Panc1 (cell line): ENCODE results near the gene MTMR4. TPM values are rescaled to one million over a fixed set of nuclear protein-coding genes. Genes with fewer than 3 reads are reported as not detected.

Experiments
- ATAC-seq: fragments of 200-7000 bp; cut with Tn5 transposase; 2 replicates; pipeline ENCODE4 v1.9.1; 2020; ENCODE audit warnings: mild to moderate bottlenecking, moderate library complexity
- BruUV-seq: library from RNA; stranded (reverse); fragments of 400-500 nt; replicated peaks from 2 replicates; lab custom pipeline; 2021; lab: Mats Ljungman, UMichigan
- CTCF ChIA-PET: fragments of 300-600 bp; sonication (Branson Sonifier 250); formaldehyde crosslinking; loops from one replicate; lab custom pipeline; 2022; ENCODE audit warnings: antibody characterized with exemption; lab: Charles Lee
- POLR2A ChIA-PET: fragments of 300-600 bp; sonication (Branson Sonifier 250); formaldehyde crosslinking; loops from one replicate; lab custom pipeline; 2022; ENCODE audit warnings: antibody characterized with exemption; lab: Charles Lee
- DNase-seq: peaks from one replicate; pipeline ENCODE4 v3.0.0-alpha.2; 2010; ENCODE audit warnings: low read depth, low spot score
- H3K27ac ChIP-seq: 2 replicates; pipeline ENCODE4 v1.5.1; 2011; ENCODE audit warnings: mild to moderate bottlenecking, low read length, inconsistent platforms
- H3K27me3 ChIP-seq: fragments of 200-500 bp; sonication (Bioruptor generic); 2 replicates; pipeline ENCODE4 v1.6.0; 2014; ENCODE audit warnings: low read length, inconsistent platforms; ENCODE audit not compliant: control insufficient read depth, insufficient read depth
- H3K36me3 ChIP-seq: fragments of 200-500 bp; sonication (Bioruptor generic); 2 replicates; pipeline ENCODE4 v1.5.1; 2014; ENCODE audit warnings: inconsistent platforms, mild to moderate bottlenecking, low read length, moderate library complexity; ENCODE audit not compliant: control insufficient read depth, insufficient read depth
- H3K4me1 ChIP-seq: 2 replicates; pipeline ENCODE4 v1.5.1; 2011; ENCODE audit warnings: inconsistent platforms, mild to moderate bottlenecking, low read length, moderate library complexity; ENCODE audit not compliant: control insufficient read depth, insufficient read depth
- H3K4me3 ChIP-seq, 2 experiments: 2 replicates each; pipeline ENCODE4 v1.5.1; 2011 to 2012; ENCODE audit warnings: low read depth in 2 of 2, low read length in 2 of 2, mild to moderate bottlenecking in 2 of 2, inconsistent platforms in 1 of 2, moderate library complexity in 1 of 2
- H3K9me3 ChIP-seq: fragments of 200-500 bp; sonication (Bioruptor generic); 2 replicates; pipeline ENCODE4 v1.5.1; 2014; ENCODE audit warnings: low read depth, mild to moderate bottlenecking, inconsistent platforms, low read length, moderate library complexity; ENCODE audit not compliant: control insufficient read depth, insufficient read depth
- CTCF ChIP-seq: fragments of 450-650 bp; IDR thresholded peaks from 2 replicates; pipeline ENCODE4 v1.5.1; 2017; ENCODE audit warnings: mild to moderate bottlenecking
- POLR2AphosphoS5 ChIP-seq: IDR thresholded peaks from 2 replicates; pipeline ENCODE4 v1.6.1; 2012; ENCODE audit warnings: mild to moderate bottlenecking, low read depth, low read length, moderate library complexity
- REST ChIP-seq, 2 experiments: IDR thresholded peaks; 2 replicates each; pipeline ENCODE4 v1.6.1; 2011 to 2012; ENCODE audit warnings: low read depth in 2 of 2, control low read depth in 1 of 2, low read length in 1 of 2, mild to moderate bottlenecking in 1 of 2, moderate library complexity in 1 of 2; ENCODE audit not compliant: insufficient read depth in 1 of 2
- SIN3A ChIP-seq: IDR thresholded peaks from 2 replicates; pipeline ENCODE4 v1.6.1; 2012; ENCODE audit warnings: low read depth, mild to moderate bottlenecking, low read length, moderate library complexity, borderline replicate concordance; ENCODE audit not compliant: insufficient read depth
- TCF7L2 ChIP-seq: IDR thresholded peaks from 2 replicates; pipeline ENCODE4 v1.6.1; 2011; ENCODE audit warnings: mild to moderate bottlenecking, low read depth, low read length, inconsistent platforms
- in situ Hi-C: cut with HindIII; loops from 2 replicates; pipeline ENCODE4 v1.10.0; 2016; ENCODE audit warnings: low sequenced_read_pairs, low pct_unique_long_range_greater_than_20kb
- intact Hi-C: fragments of 100-400 bp; cut with micrococcal nuclease; formaldehyde crosslinking; loops from one replicate; pipeline ENCODE4 v1.10.0; 2022; ENCODE audit not compliant: unreplicated experiment
- total RNA-seq: library from RNA; stranded (reverse); gene quantifications from one replicate; pipeline ENCODE4 v1.2.1, GENCODE V29; 2021; ENCODE audit not compliant: unreplicated experiment

Gene MTMR4
- total RNA-seq, 1 experiment from 2014 or later = 20.8 TPM

DNA sequence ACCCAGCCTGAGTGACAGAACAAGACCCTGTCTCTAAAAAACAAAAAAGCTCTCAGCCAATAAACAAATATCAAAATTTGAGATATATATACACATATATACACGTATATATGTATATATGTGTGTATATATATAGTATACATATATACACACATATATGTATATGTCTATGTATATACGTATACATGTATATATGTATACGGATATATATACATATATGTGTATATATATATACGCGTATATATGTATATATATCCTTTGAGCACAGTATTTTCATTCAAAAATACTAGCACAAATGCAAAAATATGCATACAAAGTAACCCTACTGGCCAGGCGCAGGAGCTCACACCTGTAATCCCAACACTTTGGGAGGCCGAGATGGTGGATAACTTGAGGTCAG, 13.0 kb downstream of the MTMR4 start:
- ATAC-seq = no peak
- no peak for DNase-seq
- Histone ChIP-seq H3K27me3 (no peaks in the 10 kb centered on the region), H3K36me3 (no peaks in the 10 kb centered on the region; the same call in 1 of the 2 replicates), H3K4me1 (no peaks in the 10 kb centered on the region), H3K4me3 (no peak overlapping the region), H3K9me3 (no peaks in the 10 kb centered on the region), H3K27ac (no peak overlapping the region)
- ChIA-PET POLR2A (interaction anchor here (0.7 kb wide), 1 partner anchor 589 kb away, joined by 6 read pairs; no protein-coding TSS in a partner anchor), CTCF (no interaction called here)
- intact Hi-C loops (no loop called here), in situ Hi-C loops (no loop called here)
- TF ChIP-seq SIN3A = no peak
- no peak for TF ChIP-seq REST (IDR thresholded peaks at IDR 0.05; ENCODE audit: insufficient read depth in 1 of 2, low read depth in 2 of 2, low read length in 1 of 2)
- TF ChIP-seq CTCF = no peak
- no peak for TF ChIP-seq TCF7L2
- no peak for TF ChIP-seq POLR2AphosphoS5
- no TSS peak for BruUV-seq

DNA sequence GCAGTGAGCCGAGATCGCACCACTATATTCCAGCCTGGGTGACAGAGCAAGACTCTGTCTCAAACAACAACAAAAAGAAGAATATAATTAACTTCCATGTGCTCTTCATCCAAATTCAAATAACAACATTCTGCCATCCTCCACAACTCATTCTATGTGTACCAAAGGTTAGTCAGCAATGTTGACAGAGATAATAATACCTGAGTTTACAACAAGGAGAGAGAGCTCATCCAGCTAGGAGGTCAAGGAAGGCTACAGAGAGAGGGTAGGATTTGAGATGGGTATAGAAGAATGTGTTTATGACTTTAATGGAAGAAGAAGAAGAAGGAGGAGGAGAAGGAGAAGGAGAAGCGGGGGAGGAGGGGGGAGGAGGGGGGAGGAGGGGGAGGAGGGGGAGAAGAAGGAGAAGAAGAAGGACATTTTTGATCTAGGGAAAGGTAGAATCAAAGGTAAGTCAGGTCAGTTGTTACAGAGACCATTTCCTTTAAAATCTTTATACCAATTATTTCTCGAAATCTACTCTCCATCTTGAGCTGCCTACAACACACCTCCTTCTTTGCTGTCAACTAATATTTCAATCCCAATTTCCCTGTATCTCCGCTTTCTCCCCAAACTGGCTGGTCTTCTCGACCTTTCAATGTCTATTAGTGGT, 16.1 kb downstream of the MTMR4 start:
- BruUV-seq = no TSS peak
- intact Hi-C loops = no loop called here

More for the DNA sequence above, 16.1 kb downstream of the MTMR4 start:
- H3K9me3 ChIP-seq = no peaks in the 10 kb centered on the region
- in situ Hi-C loops = no loop called here
- no peak overlapping the region for H3K27ac ChIP-seq
- no peak for ATAC-seq
- no peak for DNase-seq
- H3K4me1 ChIP-seq = no peaks in the 10 kb centered on the region
- CTCF ChIA-PET = no interaction called here
- H3K36me3 ChIP-seq = no peaks in the 10 kb centered on the region; the same call in 1 of the 2 replicates
- H3K4me3 ChIP-seq = no peak overlapping the region
- TF ChIP-seq REST (IDR thresholded peaks at IDR 0.05; ENCODE audit: insufficient read depth in 1 of 2, low read depth in 2 of 2, low read length in 1 of 2) = no peak
- TF ChIP-seq POLR2AphosphoS5 = no peak
- TF ChIP-seq SIN3A = no peak
- TF ChIP-seq CTCF = no peak
- no peak for TF ChIP-seq TCF7L2
- no peaks in the 10 kb centered on the region for H3K27me3 ChIP-seq
- POLR2A ChIA-PET = no interaction called here
